ENCODE data around the gene TMC1.

- no peak for TF ChIP-seq POLR2AphosphoS5 (IDR thresholded peaks at IDR 0.05; ENCODE audit: low read depth, low read length)
- TF ChIP-seq REST (IDR thresholded peaks at IDR 0.05; ENCODE audit: insufficient read depth in 1 of 2, low read depth in 2 of 2, low read length in 1 of 2) = no peak
- no peak for TF ChIP-seq CTCF (IDR thresholded peaks at IDR 0.05)
- TF ChIP-seq TCF7L2 (IDR thresholded peaks at IDR 0.05; ENCODE audit: low read depth, low read length) = no peak
Measured at GRCh38 chr9:72667181-72667580, 145.8 kb downstream of the TMC1 start.

All from Panc1 (cell line).